GM12878 (cell line): ENCODE results near the gene CLDN25. TPM values are rescaled to one million over a fixed set of nuclear protein-coding genes. Genes with fewer than 3 reads are reported as not detected.

ENCODE experiments used
- ATAC-seq: fragments of 200-7000 bp; cut with Tn5 transposase; 3 replicates; pipeline ENCODE4 v1.9.1; 2020; ENCODE audit warnings: mild to moderate bottlenecking, moderate library complexity
- BruUV-seq: library from RNA; stranded (reverse); fragments of 400-500 nt; replicated peaks from 2 replicates; lab custom pipeline; 2021; lab: Mats Ljungman, UMichigan
- CTCF ChIA-PET: fragments of 300-600 bp; sonication (Branson Sonifier 250); formaldehyde crosslinking; extraction: SDS; loops from one replicate; lab custom pipeline; 2021; ENCODE audit warnings: inconsistent platforms; lab: Yijun Ruan, JAX
- POLR2A ChIA-PET: fragments of 350-600 bp; formaldehyde crosslinking; extraction: SDS; loops from one replicate; lab custom pipeline; 2021; ENCODE audit warnings: inconsistent platforms; lab: Charles Lee
- RAD21 ChIA-PET: fragments of 300-600 bp; sonication (Branson Sonifier 250); formaldehyde crosslinking; loops from one replicate; lab custom pipeline; 2023; ENCODE audit warnings: antibody characterized with exemption; ENCODE audit not compliant: unreplicated experiment; lab: Charles Lee
- SMC1A ChIA-PET: fragments of 300-600 bp; sonication (Branson Sonifier 250); formaldehyde crosslinking; loops from one replicate; lab custom pipeline; 2023; ENCODE audit not compliant: unreplicated experiment, uncharacterized antibody; lab: Charles Lee
- DNase-seq: peaks from one replicate; pipeline ENCODE4 v3.0.0-alpha.2; 2011; ENCODE audit warnings: low read depth, low spot score
- FAIRE-seq: peaks from 3 replicates; lab custom pipeline; 2011; peaks lifted over from hg19 to GRCh38; lab: Jason Lieb, UNC
- H2AFZ ChIP-seq: 2 replicates; pipeline ENCODE4 v1.6.0; 2011; ENCODE audit warnings: low read depth, low read length, control low read depth; ENCODE audit not compliant: control insufficient read depth
- H3K27ac ChIP-seq: 2 replicates; pipeline ENCODE4 v1.5.1; 2011; ENCODE audit warnings: control low read depth; ENCODE audit not compliant: control insufficient read depth, insufficient read depth
- H3K27me3 ChIP-seq, 2 experiments: replicated peaks in 1 of 2; 2 replicates each; pipeline versions ENCODE4 v1.6.0 to v1.6.1; 2011; ENCODE audit warnings: low read length in 1 of 2; ENCODE audit not compliant: control insufficient read depth in 2 of 2, insufficient read depth in 2 of 2
- H3K36me3 ChIP-seq, 2 experiments: 2 replicates each; pipeline ENCODE4 v1.5.1; 2011; ENCODE audit warnings: low read length in 1 of 2; ENCODE audit not compliant: control insufficient read depth in 2 of 2, insufficient read depth in 2 of 2
- H3K4me1 ChIP-seq: 2 replicates; pipeline ENCODE4 v1.6.1; 2011; ENCODE audit warnings: mild to moderate bottlenecking, low read length, moderate library complexity, mixed read lengths; ENCODE audit not compliant: control insufficient read depth, insufficient read depth
- H3K4me2 ChIP-seq: 2 replicates; pipeline ENCODE4 v1.6.0; 2011; ENCODE audit warnings: control low read depth; ENCODE audit not compliant: control insufficient read depth, insufficient read depth
- H3K4me3 ChIP-seq: fragments of 200-600 bp; sonication (generic); 2 replicates; pipeline ENCODE4 v1.5.1; 2016
- H3K79me2 ChIP-seq: 2 replicates; pipeline ENCODE4 v1.6.0; 2011; ENCODE audit warnings: low read length; ENCODE audit not compliant: control insufficient read depth, insufficient read depth
- H3K9ac ChIP-seq: 2 replicates; pipeline ENCODE4 v1.8.0; 2011; ENCODE audit warnings: low read length, control low read depth, mixed read lengths; ENCODE audit not compliant: control insufficient read depth, insufficient read depth
- H3K9me3 ChIP-seq: replicated peaks from 3 replicates; pipeline ENCODE4 v1.5.1; 2011; ENCODE audit warnings: mild to moderate bottlenecking, low read length; ENCODE audit not compliant: control insufficient read depth, insufficient read depth
- H4K20me1 ChIP-seq: 2 replicates; pipeline ENCODE4 v1.6.0; 2011; ENCODE audit not compliant: control insufficient read depth, insufficient read depth
- BCLAF1 ChIP-seq: fragments of 450-650 bp; IDR thresholded peaks from 2 replicates; pipeline ENCODE4 v1.6.1; 2017; ENCODE audit warnings: antibody characterized with exemption, mild to moderate bottlenecking, moderate library complexity
- DPF2 ChIP-seq: fragments of 450-650 bp; IDR thresholded peaks from 2 replicates; pipeline ENCODE4 v1.6.1; 2017; ENCODE audit warnings: mild to moderate bottlenecking
- RUNX3 ChIP-seq: IDR thresholded peaks from 2 replicates; pipeline ENCODE4 v1.6.1; 2012; ENCODE audit warnings: low read length, inconsistent platforms
- SPI1 ChIP-seq: IDR thresholded peaks from 2 replicates; pipeline ENCODE4 v1.6.1; 2011; ENCODE audit warnings: low read depth, mild to moderate bottlenecking, low read length, moderate library complexity, borderline replicate concordance; ENCODE audit not compliant: insufficient read depth
- TAF1 ChIP-seq: IDR thresholded peaks from 2 replicates; pipeline ENCODE4 v1.6.1; 2011; ENCODE audit warnings: mild to moderate bottlenecking, low read depth, low read length, borderline replicate concordance
- ZSCAN29 ChIP-seq: fragments of 450-650 bp; IDR thresholded peaks from 2 replicates; pipeline ENCODE4 v1.6.1; 2017; ENCODE audit warnings: mild to moderate bottlenecking, moderate library complexity
- WGBS: methylation state at CpG from one replicate; pipeline ENCODE4 v1.1.6; 2016; ENCODE audit warnings: low lambda C conversion rate; ENCODE audit not compliant: insufficient replicate concordance, insufficient coverage; ENCODE audit errors: missing lambda C conversion rate; 5-methylcytosine and 5-hydroxymethylcytosine counted together
- in situ Hi-C: fragments of 300-500 bp; cut with MboI; formaldehyde crosslinking; loops from 9 replicates; pipeline ENCODE4 v1.14.3; 2018; ENCODE audit warnings: mixed read lengths
- intact Hi-C: fragments of 100-400 bp; cut with micrococcal nuclease; formaldehyde crosslinking; loops from one replicate; pipeline ENCODE4 v1.14.2; 2022; ENCODE audit not compliant: unreplicated experiment
- polyA plus RNA-seq, 11 experiments: library from polyadenylated mRNA; depleted of rRNA in 4 of 11; unstranded in 6 of 11; stranded (reverse) in 5 of 11; fragments of >200 nt; fragmentation: Nextera tagmentation in 4 of 11; fragmentation: Illumina TruSeq in 1 of 11; extraction: Ambion mirVana in 4 of 11; extraction: Trizol in 1 of 11; gene quantifications; 1 replicate in 1 of 11; 2 replicates in 10 of 11; pipeline versions ENCODE4 v1.2.1 to v1.2.3, GENCODE V29; 2011 to 2016; ENCODE audit warnings: inconsistent platforms in 2 of 11, missing spikeins in 2 of 11, low read depth in 1 of 11
- total RNA-seq, 4 experiments: library from RNA; depleted of rRNA in 3 of 4; stranded (reverse); fragments of >200 nt in 3 of 4; fragmentation: Illumina TruSeq in 1 of 4; extraction: Trizol in 1 of 4; gene quantifications; 2 replicates each; pipeline versions ENCODE4 v1.2.1 to v1.2.3, GENCODE V29; 2013 to 2021
- TF ChIP-seq, protein P1 (sequence below): fragments of 450-650 bp; IDR thresholded peaks from 2 replicates; pipeline ENCODE4 v1.6.1; 2016; ENCODE audit warnings: mild to moderate bottlenecking, moderate library complexity, borderline replicate concordance
- TF ChIP-seq, protein P2 (sequence below): IDR thresholded peaks from 2 replicates; pipeline ENCODE4 v1.6.1; 2012; ENCODE audit warnings: low read length, inconsistent platforms

Gene CLDN25
- total and polyA plus RNA-seq, 10 of the 15 experiments (the other 5 are each of a cell fraction or from before 2014, with no cell fraction given) = not detected

GRCh38 chr11:113773416-113774173, 6.0 kb upstream of the CLDN25 start, which contains the start of gene ZW10 (continued):
- TF ChIP-seq, protein P1, sequence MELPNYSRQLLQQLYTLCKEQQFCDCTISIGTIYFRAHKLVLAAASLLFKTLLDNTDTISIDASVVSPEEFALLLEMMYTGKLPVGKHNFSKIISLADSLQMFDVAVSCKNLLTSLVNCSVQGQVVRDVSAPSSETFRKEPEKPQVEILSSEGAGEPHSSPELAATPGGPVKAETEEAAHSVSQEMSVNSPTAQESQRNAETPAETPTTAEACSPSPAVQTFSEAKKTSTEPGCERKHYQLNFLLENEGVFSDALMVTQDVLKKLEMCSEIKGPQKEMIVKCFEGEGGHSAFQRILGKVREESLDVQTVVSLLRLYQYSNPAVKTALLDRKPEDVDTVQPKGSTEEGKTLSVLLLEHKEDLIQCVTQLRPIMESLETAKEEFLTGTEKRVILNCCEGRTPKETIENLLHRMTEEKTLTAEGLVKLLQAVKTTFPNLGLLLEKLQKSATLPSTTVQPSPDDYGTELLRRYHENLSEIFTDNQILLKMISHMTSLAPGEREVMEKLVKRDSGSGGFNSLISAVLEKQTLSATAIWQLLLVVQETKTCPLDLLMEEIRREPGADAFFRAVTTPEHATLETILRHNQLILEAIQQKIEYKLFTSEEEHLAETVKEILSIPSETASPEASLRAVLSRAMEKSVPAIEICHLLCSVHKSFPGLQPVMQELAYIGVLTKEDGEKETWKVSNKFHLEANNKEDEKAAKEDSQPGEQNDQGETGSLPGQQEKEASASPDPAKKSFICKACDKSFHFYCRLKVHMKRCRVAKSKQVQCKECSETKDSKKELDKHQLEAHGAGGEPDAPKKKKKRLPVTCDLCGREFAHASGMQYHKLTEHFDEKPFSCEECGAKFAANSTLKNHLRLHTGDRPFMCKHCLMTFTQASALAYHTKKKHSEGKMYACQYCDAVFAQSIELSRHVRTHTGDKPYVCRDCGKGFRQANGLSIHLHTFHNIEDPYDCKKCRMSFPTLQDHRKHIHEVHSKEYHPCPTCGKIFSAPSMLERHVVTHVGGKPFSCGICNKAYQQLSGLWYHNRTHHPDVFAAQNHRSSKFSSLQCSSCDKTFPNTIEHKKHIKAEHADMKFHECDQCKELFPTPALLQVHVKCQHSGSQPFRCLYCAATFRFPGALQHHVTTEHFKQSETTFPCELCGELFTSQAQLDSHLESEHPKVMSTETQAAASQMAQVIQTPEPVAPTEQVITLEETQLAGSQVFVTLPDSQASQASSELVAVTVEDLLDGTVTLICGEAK = peak; percentile 66; the same call in 1 of the 2 replicates
- no peak for TF ChIP-seq SPI1
- no peak for TF ChIP-seq DPF2

- Histone ChIP-seq H3K9ac (no peak overlapping the region), H3K27ac (no peak overlapping the region), H3K4me3 (no peak overlapping the region; the same call in 1 of the 2 replicates), H3K4me2 (no peak overlapping the region), H3K9me3 (no peaks in the 10 kb centered on the region)
- intact Hi-C loops = no loop called here
- in situ Hi-C loops = loop anchor here (10.0 kb wide), 1 partner anchor 459 kb away; the partner anchor contains the start of gene TTC12
- CTCF ChIA-PET = interaction anchor here (1.3 to 2.5 kb wide), 5 partner anchors 8 to 31 kb away, joined by 4 to 12 read pairs (median 7); no protein-coding TSS in a partner anchor
- 0% methylated on average over 1 of the region's 1 CpG for WGBS
- no peak for TF ChIP-seq RUNX3
- TF ChIP-seq, protein P2, sequence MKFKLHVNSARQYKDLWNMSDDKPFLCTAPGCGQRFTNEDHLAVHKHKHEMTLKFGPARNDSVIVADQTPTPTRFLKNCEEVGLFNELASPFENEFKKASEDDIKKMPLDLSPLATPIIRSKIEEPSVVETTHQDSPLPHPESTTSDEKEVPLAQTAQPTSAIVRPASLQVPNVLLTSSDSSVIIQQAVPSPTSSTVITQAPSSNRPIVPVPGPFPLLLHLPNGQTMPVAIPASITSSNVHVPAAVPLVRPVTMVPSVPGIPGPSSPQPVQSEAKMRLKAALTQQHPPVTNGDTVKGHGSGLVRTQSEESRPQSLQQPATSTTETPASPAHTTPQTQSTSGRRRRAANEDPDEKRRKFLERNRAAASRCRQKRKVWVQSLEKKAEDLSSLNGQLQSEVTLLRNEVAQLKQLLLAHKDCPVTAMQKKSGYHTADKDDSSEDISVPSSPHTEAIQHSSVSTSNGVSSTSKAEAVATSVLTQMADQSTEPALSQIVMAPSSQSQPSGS = no peak
- TF ChIP-seq TAF1 = no peak
- TF ChIP-seq BCLAF1 = no peak
- no peak for TF ChIP-seq ZSCAN29
- TF ChIP-seq, all 136 proteins: peak for 0
- ChIA-PET POLR2A (no interaction called here), SMC1A (interaction anchor here (0.6 to 1.3 kb wide), 3 partner anchors 12 to 58 kb away, joined by 3 read pairs; no protein-coding TSS in a partner anchor), RAD21 (no interaction called here)
- no peaks in the 10 kb centered on the region for H4K20me1 ChIP-seq
- no peaks in the 10 kb centered on the region for H3K4me1 ChIP-seq
- DNase-seq (no peak), FAIRE-seq (no peak), ATAC-seq (no peak)
- peaks cover 0 to 2% of the 10 kb centered on the region in 2 experiments; a peak in 1 of 4 replicates for H3K36me3 ChIP-seq
- BruUV-seq = no TSS peak
- no peaks in the 10 kb centered on the region for H3K27me3 ChIP-seq
- peaks cover 12% of the 10 kb centered on the region for H3K79me2 ChIP-seq
- H2AFZ ChIP-seq = no peak overlapping the region; the same call in 1 of the 2 replicates
Observed at GRCh38 chr11:113774174-113774503, 5.5 kb upstream of the CLDN25 start.
